Ovary (tissue), 9 donors: ENCODE data around the gene WIZ. TPM values are rescaled to one million over a fixed set of nuclear protein-coding genes. Genes with fewer than 3 reads are reported as not detected.

Source experiments
- DNase-seq, 5 donors: peaks; one replicate each; pipeline ENCODE4 v3.0.0-alpha.2; 2019 to 2020
- H3K27ac ChIP-seq, 2 donors: fragments of 200-600 bp; one replicate each; pipeline versions ENCODE4 v1.5.1 to v1.8.0; 2019 to 2022
- H3K27me3 ChIP-seq: fragments of 200-600 bp; one replicate; pipeline ENCODE4 v1.8.0; 2022
- H3K36me3 ChIP-seq: fragments of 200-600 bp; sonication (generic); one replicate; pipeline ENCODE4 v1.5.1; 2019
- H3K4me1 ChIP-seq: one replicate; pipeline ENCODE4 v1.8.1; 2013; ENCODE audit warnings: mild to moderate bottlenecking, moderate library complexity; ENCODE audit not compliant: insufficient read depth
- H3K4me3 ChIP-seq: fragments of 200-600 bp; sonication (generic); one replicate; pipeline ENCODE4 v1.5.1; 2017
- H3K9me3 ChIP-seq, 2 donors: fragments of 200-600 bp in 1 of 2; sonication (generic) in 1 of 2; one replicate each; pipeline versions ENCODE4 v1.5.1 to v1.8.1; 2013 to 2019; ENCODE audit warnings: mild to moderate bottlenecking in 1 of 2, moderate library complexity in 1 of 2
- CTCF ChIP-seq, 3 donors: fragments of 450-650 bp in 2 of 3; fragments of 200-600 bp in 1 of 3; IDR thresholded peaks; one replicate each; pipeline versions ENCODE4 v1.5.1 to v1.8.0; 2016 to 2022; ENCODE audit warnings: antibody characterized with exemption in 3 of 3, mild to moderate bottlenecking in 1 of 3
- EP300 ChIP-seq: sonication (generic); formaldehyde crosslinking; IDR thresholded peaks from one replicate; pipeline ENCODE4 v1.6.1; 2017; ENCODE audit warnings: antibody characterized with exemption
- POLR2A ChIP-seq: fragments of 450-650 bp; IDR thresholded peaks from one replicate; pipeline ENCODE4 v1.6.1; 2017; ENCODE audit warnings: antibody characterized with exemption, mild to moderate bottlenecking, moderate library complexity
- WGBS, 3 donors: extraction: QIAGEN DNeasy Blood & Tissue Kit in 1 of 3; methylation state at CpG; one replicate each; pipeline versions ENCODE4 v1.1.5 to v1.1.7; 2013 to 2017; 5-methylcytosine and 5-hydroxymethylcytosine counted together
- intact Hi-C, 4 donors: fragments of 100-400 bp; cut with DNase I; formaldehyde crosslinking; loops; one replicate each; pipeline versions ENCODE4 v1.11.0 to v1.15.1; 2022 to 2023
- polyA plus RNA-seq, 2 donors: library from polyadenylated mRNA; stranded (reverse); fragments of 200-250 nt in 1 of 2; fragments of 350-450 nt in 1 of 2; fragmentation: Illumina TruSeq in 1 of 2; extraction: RNeasy Lipid Tissue Mini Kit (QIAGEN cat#74804) in 1 of 2; gene quantifications; one replicate each; pipeline ENCODE4 v1.2.3, GENCODE V29; 2013 to 2014
- total RNA-seq, 7 donors: library from RNA; depleted of rRNA in 2 of 7; stranded (reverse); fragments of >200 nt in 2 of 7; fragmentation: NEBNext Ultra II Directional in 3 of 7; extraction: Animal tissue kit (Norgen Biotek cat#: 25700) in 3 of 7; gene quantifications; one replicate each; pipeline versions ENCODE4 v1.1.0 to v1.2.4, GENCODE V29; 2016 to 2023
- donor health status: DM: no; HTN: no; CAD: no; lungs with moderate emphysema.
- donor health status: DM: no; HTN: no; CAD: no.
- donor health status: Bipolar disorder and iron deficiency.
- donor health status: DM: yes; HTN: yes; CAD: no.
- donor health status: DM: no; HTN: no; CAD: no.
- donor health status: DM: yes; HTN: yes; CAD: no.

The WIZ gene
- total and polyA plus RNA-seq, 9 donors, result 4.8 to 46.5 (median 38.2) TPM

- Histone ChIP-seq H3K9me3 (no peaks in the 10 kb centered on the region), H3K4me1 (peaks cover 20% of the 10 kb centered on the region), H3K4me3 (no peak overlapping the region), H3K27ac (no peak overlapping the region), H3K27me3 (no peaks in the 10 kb centered on the region), H3K36me3 (no peaks in the 10 kb centered on the region)
- TF ChIP-seq CTCF (IDR thresholded peaks at IDR 0.05) (no peak), POLR2A (no peak), EP300 (no peak)
- intact Hi-C loops, result no loop called here
- WGBS, 3 donors, result 79 to 83% (median 81%) methylated on average over 15 of the region's 15 CpGs
- no peak for DNase-seq
These were observed 47.2 kb downstream of the WIZ start for GRCh38 chr19:15402411-15403150.

- Histone ChIP-seq H3K36me3 (no peaks in the 10 kb centered on the region), H3K4me3 (no peak overlapping the region), H3K9me3 (no peaks in the 10 kb centered on the region), H3K4me1 (peaks cover 20% of the 10 kb centered on the region), H3K27me3 (no peaks in the 10 kb centered on the region), H3K27ac (no peak overlapping the region)
- 94 to 95% (median 94%) methylated on average over 6 to 17 of the region's 17 CpGs for WGBS, 3 donors
- TF ChIP-seq CTCF (IDR thresholded peaks at IDR 0.05) (no peak), EP300 (no peak), POLR2A (no peak)
- no peak for DNase-seq
- intact Hi-C loops, result no loop called here
These were observed 48.4 kb downstream of the WIZ start for GRCh38 chr19:15401397-15401710.

GRCh38 chr19:15400521-15401396 lies 49.0 kb downstream of the WIZ start:
- intact Hi-C loops, result no loop called here

GRCh38 chr19:15399635-15400034 lies 50.1 kb downstream of the WIZ start:
- no peaks in the 10 kb centered on the region for H3K27me3 ChIP-seq
- no peak overlapping the region for H3K27ac ChIP-seq
- WGBS, 3 donors, result 90 to 94% (median 91%) methylated on average over 14 of the region's 14 CpGs
- H3K4me1 ChIP-seq, result peaks cover 15% of the 10 kb centered on the region
- no peak overlapping the region for H3K4me3 ChIP-seq
- no peaks in the 10 kb centered on the region for H3K36me3 ChIP-seq
- TF ChIP-seq CTCF (IDR thresholded peaks at IDR 0.05) (no peak), EP300 (no peak), POLR2A (no peak)
- H3K9me3 ChIP-seq, result no peaks in the 10 kb centered on the region
- intact Hi-C loops, result no loop called here
- no peak for DNase-seq

More at GRCh38 chr19:15400521-15401396, 49.0 kb downstream of the WIZ start:
- no peaks in the 10 kb centered on the region for H3K36me3 ChIP-seq
- H3K27me3 ChIP-seq, result no peaks in the 10 kb centered on the region
- TF ChIP-seq EP300, result no peak
- no peak for TF ChIP-seq POLR2A
- TF ChIP-seq CTCF (IDR thresholded peaks at IDR 0.05), result no peak
- WGBS, 3 donors, result 82 to 87% (median 83%) methylated on average over 28 to 29 of the region's 29 CpGs
- H3K4me3 ChIP-seq, result no peak overlapping the region
- no peaks in the 10 kb centered on the region for H3K9me3 ChIP-seq
- H3K4me1 ChIP-seq, result peaks cover 20% of the 10 kb centered on the region
- H3K27ac ChIP-seq, result no peak overlapping the region
- DNase-seq, result no peak
